Ascending aorta (tissue), 2 donors: ENCODE data around the gene TMEM135. TPM values are rescaled to one million over a fixed set of nuclear protein-coding genes. Genes with fewer than 3 reads are reported as not detected.

Experiments
- DNase-seq, 2 donors: peaks; one replicate each; pipeline ENCODE4 v3.0.0-alpha.2; 2019; ENCODE audit warnings: low spot score in 2 of 2
- H3K27ac ChIP-seq, 2 donors: fragments of 200-600 bp; sonication (generic); one replicate each; pipeline ENCODE4 v1.5.1; 2016 to 2017; ENCODE audit warnings: mild to moderate bottlenecking in 1 of 2
- H3K27me3 ChIP-seq: fragments of 200-600 bp; sonication (generic); one replicate; pipeline ENCODE4 v1.5.1; 2017
- H3K36me3 ChIP-seq, 2 donors: fragments of 200-600 bp; sonication (generic); one replicate each; pipeline ENCODE4 v1.5.1; 2016
- H3K4me1 ChIP-seq, 2 donors: fragments of 200-600 bp; sonication (generic); one replicate each; pipeline ENCODE4 v1.5.1; 2016 to 2017; ENCODE audit warnings: mild to moderate bottlenecking in 1 of 2
- H3K4me3 ChIP-seq, 2 donors: fragments of 200-600 bp; sonication (generic); one replicate each; pipeline ENCODE4 v1.5.1; 2016 to 2017; ENCODE audit warnings: mild to moderate bottlenecking in 1 of 2
- H3K9me3 ChIP-seq, 2 donors: fragments of 200-600 bp; sonication (generic); one replicate each; pipeline ENCODE4 v1.5.1; 2016
- CTCF ChIP-seq, 3 experiments: fragments of 200-600 bp in 2 of 3; fragments of 450-650 bp in 1 of 3; sonication (generic) in 2 of 3; IDR thresholded peaks; one replicate each; pipeline ENCODE4 v1.5.1; 2016 to 2019; ENCODE audit warnings: antibody characterized with exemption in 3 of 3, mild to moderate bottlenecking in 1 of 3, moderate library complexity in 1 of 3
- intact Hi-C: fragments of 100-400 bp; cut with DNase I; formaldehyde crosslinking; loops from one replicate; pipeline ENCODE4 v1.15.1; 2023
- total RNA-seq: library from RNA; depleted of rRNA; stranded (reverse); fragments of >200 nt; gene quantifications from one replicate; pipeline ENCODE4 v1.1.0, GENCODE V29; 2016

TMEM135 gene
- total RNA-seq, 1 donor from 2014 or later = 18.4 TPM

- no peaks in the 10 kb centered on the region for H3K36me3 ChIP-seq
- H3K9me3 ChIP-seq = no peaks in the 10 kb centered on the region
- no peak for TF ChIP-seq CTCF (IDR thresholded peaks at IDR 0.05)
- H3K27me3 ChIP-seq = no peaks in the 10 kb centered on the region
- DNase-seq = no peak
- no peak overlapping the region for H3K4me3 ChIP-seq
- no peaks in the 10 kb centered on the region for H3K4me1 ChIP-seq
- intact Hi-C loops = no loop called here
- H3K27ac ChIP-seq = no peak overlapping the region
Measured at GRCh38 chr11:87347441-87347840, 309.7 kb downstream of the TMEM135 start.

GRCh38 chr11:87347854-87348253 lies 310.1 kb downstream of the TMEM135 start:
- no peaks in the 10 kb centered on the region for H3K36me3 ChIP-seq
- H3K9me3 ChIP-seq = no peaks in the 10 kb centered on the region
- no peak overlapping the region for H3K27ac ChIP-seq
- TF ChIP-seq CTCF (IDR thresholded peaks at IDR 0.05) = no peak
- intact Hi-C loops = no loop called here
- H3K27me3 ChIP-seq = no peaks in the 10 kb centered on the region
- no peak for DNase-seq
- H3K4me3 ChIP-seq = no peak overlapping the region
- H3K4me1 ChIP-seq = no peaks in the 10 kb centered on the region

GRCh38 chr11:87351676-87352075 lies 313.9 kb downstream of the TMEM135 start:
- H3K27me3 ChIP-seq = no peaks in the 10 kb centered on the region
- H3K4me1 ChIP-seq = peaks cover 0 to 15% of the 10 kb centered on the region in 2 donors
- intact Hi-C loops = loop anchor here (2.0 to 5.0 kb wide), 2 partner anchors 409 to 1193 kb away; no protein-coding TSS in a partner anchor
- no peaks in the 10 kb centered on the region for H3K9me3 ChIP-seq
- DNase-seq = no peak
- TF ChIP-seq CTCF (IDR thresholded peaks at IDR 0.05) = no peak
- no peaks in the 10 kb centered on the region for H3K36me3 ChIP-seq
- H3K4me3 ChIP-seq = no peak overlapping the region
- no peak overlapping the region for H3K27ac ChIP-seq

DNA sequence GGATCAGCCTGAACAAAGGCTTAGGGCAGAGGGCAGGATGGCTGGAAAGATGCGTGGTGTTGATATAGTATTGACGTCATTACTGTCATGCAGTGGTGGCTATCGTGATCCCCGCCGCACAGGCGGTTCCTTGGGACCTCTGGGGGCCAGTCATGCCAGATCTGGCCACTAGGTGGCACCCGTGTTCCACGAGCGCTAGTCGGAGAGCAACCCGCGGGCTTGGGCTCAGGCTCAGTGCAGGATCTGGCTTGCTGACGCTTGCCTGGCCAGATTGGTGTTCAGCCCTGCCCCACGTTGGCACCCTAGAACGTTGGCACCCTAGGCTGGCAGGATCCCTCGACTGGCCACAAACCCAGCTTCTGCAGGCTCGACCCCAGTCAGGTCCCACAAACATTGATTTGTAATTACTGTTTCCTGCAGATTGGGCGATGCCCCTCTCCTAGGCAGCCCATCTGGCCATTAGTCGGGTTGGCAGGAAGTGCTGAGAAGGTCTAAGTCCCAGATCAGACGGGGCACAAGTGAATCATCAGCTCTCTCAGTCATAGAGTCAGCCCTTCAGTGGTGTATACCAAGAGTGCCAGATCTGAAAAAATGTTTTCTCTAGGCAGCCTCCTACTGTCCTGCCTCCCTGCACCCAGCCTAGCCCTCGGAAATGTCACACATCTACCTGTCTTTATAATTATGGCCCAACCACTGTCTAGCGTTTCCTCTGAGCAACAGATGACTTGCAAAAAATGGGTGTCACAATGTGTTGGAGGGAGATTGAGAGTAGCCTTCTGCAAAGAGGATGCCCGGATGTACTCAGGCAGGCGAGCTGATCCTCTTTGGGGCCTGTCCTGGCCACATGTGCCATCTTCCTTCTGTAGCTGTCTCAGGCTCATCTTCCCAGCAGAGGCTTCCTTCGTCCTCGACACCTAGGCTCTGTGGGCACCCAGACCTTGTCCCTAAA lies 315.3 kb downstream of the TMEM135 start:
- intact Hi-C loops = loop anchor here (1.0 to 5.0 kb wide), 3 partner anchors 68 to 1192 kb away; no protein-coding TSS in a partner anchor
- Histone ChIP-seq H3K4me1 (peaks cover 0 to 15% of the 10 kb centered on the region in 2 donors), H3K27ac (peak overlapping the region; percentile 47 to 50), H3K27me3 (no peaks in the 10 kb centered on the region), H3K4me3 (peak overlapping the region in 1 of 2 donors; percentile 30), H3K9me3 (no peaks in the 10 kb centered on the region), H3K36me3 (no peaks in the 10 kb centered on the region)
- peak; percentile 97 to 99 (median 99) for TF ChIP-seq CTCF (IDR thresholded peaks at IDR 0.05)
- peak; percentile 33 to 92 for DNase-seq

DNA sequence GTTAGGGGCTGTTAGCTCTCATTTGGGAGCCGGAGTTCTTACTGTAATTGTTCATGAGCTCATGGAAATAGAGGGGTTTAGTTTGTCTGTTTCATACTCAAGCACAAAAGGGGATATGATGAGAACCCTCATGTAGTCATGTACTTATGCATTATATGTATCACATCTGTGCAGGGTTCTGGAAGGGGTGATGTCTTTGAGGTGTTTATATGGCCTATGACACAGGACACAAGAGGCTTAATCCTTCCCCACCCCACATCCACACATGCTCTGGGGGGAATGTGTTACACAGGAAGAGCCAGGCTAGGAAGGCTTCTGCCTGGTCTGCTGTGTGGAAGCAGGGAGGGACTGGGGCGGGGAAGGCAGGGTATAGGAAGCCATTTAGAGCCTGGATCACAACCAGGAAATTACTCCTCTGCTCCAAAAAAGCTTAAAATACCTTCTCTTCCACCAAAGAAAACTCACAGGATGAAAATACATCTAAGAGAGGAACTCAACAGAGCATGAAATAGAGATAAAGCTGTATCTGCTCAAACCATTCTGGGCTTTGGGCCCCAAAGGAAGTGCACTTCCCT lies 316.1 kb downstream of the TMEM135 start:
- H3K27me3 ChIP-seq = no peaks in the 10 kb centered on the region
- H3K9me3 ChIP-seq = no peaks in the 10 kb centered on the region
- peaks cover 0 to 15% of the 10 kb centered on the region in 2 donors for H3K4me1 ChIP-seq
- no peak for TF ChIP-seq CTCF (IDR thresholded peaks at IDR 0.05)
- intact Hi-C loops = loop anchor here (1.0 to 5.0 kb wide), 3 partner anchors 67 to 1191 kb away; no protein-coding TSS in a partner anchor
- H3K36me3 ChIP-seq = no peaks in the 10 kb centered on the region
- DNase-seq = no peak
- no peak overlapping the region for H3K4me3 ChIP-seq
- peak overlapping the region; percentile 47 to 50 for H3K27ac ChIP-seq
